Mononuclear cell (primary cell): Measurements from ENCODE around the gene ZFAND2B. TPM values are rescaled to one million over a fixed set of nuclear protein-coding genes. Genes with fewer than 3 reads are reported as not detected.

Source experiments
- H3K27me3 ChIP-seq: 2 replicates; pipeline ENCODE4 v1.6.0; 2011; ENCODE audit warnings: low read length, control low read depth; ENCODE audit not compliant: insufficient read depth
- H3K4me1 ChIP-seq: 2 replicates; pipeline ENCODE4 v1.5.1; 2011; ENCODE audit warnings: mild to moderate bottlenecking, low read length, control low read depth; ENCODE audit not compliant: insufficient read depth
- H3K4me3 ChIP-seq: 2 replicates; pipeline ENCODE4 v1.5.1; 2011; ENCODE audit warnings: mild to moderate bottlenecking, low read length, moderate library complexity
- H3K9me3 ChIP-seq: 2 replicates; pipeline ENCODE4 v1.5.1; 2011; ENCODE audit warnings: low read depth, mild to moderate bottlenecking, control low read depth, low read length
- total RNA-seq: library from RNA; depleted of rRNA; stranded (reverse); fragments of >200 nt; gene quantifications from one replicate; pipeline ENCODE4 v1.2.3, GENCODE V29; 2012

ZFAND2B gene
- total RNA-seq, 1 donor, result 41.6 TPM

DNA sequence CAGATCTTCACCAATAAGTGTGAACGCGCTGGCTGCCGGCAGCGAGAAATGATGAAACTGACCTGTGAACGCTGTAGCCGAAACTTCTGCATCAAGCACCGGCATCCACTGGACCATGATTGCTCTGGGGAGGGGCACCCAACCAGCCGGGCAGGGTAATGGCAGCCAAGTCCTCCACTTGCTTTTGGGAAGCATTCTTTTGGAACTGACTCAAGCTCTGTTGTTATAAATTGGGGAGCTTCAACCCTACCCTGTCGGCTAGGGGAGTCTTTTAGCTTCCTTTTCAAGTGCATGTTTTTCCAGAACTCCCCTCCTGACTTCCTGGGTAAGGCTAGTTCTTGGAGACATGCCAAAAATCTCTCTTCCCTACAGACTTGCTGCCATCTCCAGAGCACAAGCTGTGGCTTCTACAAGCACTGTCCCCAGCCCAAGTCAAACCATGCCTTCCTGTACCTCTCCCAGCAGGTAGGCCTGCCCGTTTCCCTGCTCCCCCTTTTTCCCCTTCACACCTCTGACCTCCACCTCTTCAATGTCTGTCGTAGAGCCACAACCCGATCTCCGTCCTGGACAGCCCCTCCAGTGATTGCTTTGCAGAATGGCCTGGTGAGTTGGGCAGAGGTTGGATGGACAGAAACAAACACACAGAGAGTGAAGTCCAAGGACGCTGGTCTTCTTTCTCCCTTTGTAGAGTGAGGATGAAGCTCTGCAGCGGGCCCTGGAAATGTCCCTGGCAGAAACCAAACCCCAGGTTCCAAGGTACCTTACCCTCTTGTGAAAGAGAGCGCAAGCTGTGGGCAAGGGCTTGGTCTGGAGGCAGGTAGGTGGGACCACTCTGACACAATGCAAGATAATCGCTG lies 1.5 kb downstream of the ZFAND2B start:
- Histone ChIP-seq H3K27me3 (no peaks in the 10 kb centered on the region), H3K4me1 (peaks cover 45% of the 10 kb centered on the region), H3K9me3 (no peaks in the 10 kb centered on the region), H3K4me3 (no peak overlapping the region)

- H3K27me3 ChIP-seq, result no peaks in the 10 kb centered on the region
- H3K9me3 ChIP-seq, result no peaks in the 10 kb centered on the region
- H3K4me1 ChIP-seq, result peaks cover 45% of the 10 kb centered on the region
- H3K4me3 ChIP-seq, result no peak overlapping the region
Measured at GRCh38 chr2:219209236-219210195, 2.9 kb downstream of the ZFAND2B start.

DNA sequence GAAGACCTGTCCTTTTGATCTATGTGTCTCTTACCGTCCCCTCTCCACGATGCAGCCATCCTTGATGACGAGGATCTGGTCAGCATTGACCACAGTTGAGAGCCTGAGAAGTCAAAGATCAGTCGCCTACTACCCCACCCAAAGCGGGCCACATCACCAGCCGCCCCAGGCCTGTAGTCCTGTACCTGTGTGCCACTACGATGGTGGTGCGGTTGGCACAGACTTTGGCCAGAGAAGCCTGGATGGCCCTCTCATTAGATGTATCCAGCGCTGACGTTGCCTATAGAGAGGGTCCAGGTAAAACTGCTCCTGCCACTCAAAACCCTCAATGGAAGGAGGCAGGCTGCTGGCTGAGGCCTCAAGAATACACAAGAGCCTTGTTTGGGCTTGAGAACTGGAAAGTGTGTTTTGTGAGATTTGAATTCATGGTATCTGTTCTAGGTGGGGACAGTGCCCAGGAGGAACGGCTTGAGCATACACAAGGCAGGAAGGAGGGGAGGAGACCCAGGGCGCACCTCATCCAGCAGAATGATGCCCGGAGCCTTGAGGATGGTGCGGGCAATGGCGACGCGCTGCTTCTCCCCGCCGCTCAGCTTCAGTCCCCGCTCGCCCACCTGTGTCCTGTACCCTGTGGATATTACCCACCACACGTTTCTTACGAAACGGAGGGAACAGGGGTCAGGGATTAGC lies 3.8 kb downstream of the ZFAND2B start:
- Histone ChIP-seq H3K27me3 (no peaks in the 10 kb centered on the region), H3K4me3 (no peak overlapping the region), H3K4me1 (peaks cover 45% of the 10 kb centered on the region), H3K9me3 (no peaks in the 10 kb centered on the region)

GRCh38 chr2:219210886-219211362 lies 4.3 kb downstream of the ZFAND2B start:
- peaks cover 42% of the 10 kb centered on the region for H3K4me1 ChIP-seq
- no peaks in the 10 kb centered on the region for H3K9me3 ChIP-seq
- no peak overlapping the region for H3K4me3 ChIP-seq
- no peaks in the 10 kb centered on the region for H3K27me3 ChIP-seq

- Histone ChIP-seq H3K27me3 (no peaks in the 10 kb centered on the region), H3K4me3 (no peak overlapping the region), H3K9me3 (no peaks in the 10 kb centered on the region), H3K4me1 (peaks cover 39% of the 10 kb centered on the region)
Measured at GRCh38 chr2:219213026-219213415, 6.4 kb downstream of the ZFAND2B start.

GRCh38 chr2:219213486-219214071 lies 7.0 kb downstream of the ZFAND2B start:
- no peak overlapping the region for H3K4me3 ChIP-seq
- no peaks in the 10 kb centered on the region for H3K9me3 ChIP-seq
- no peaks in the 10 kb centered on the region for H3K27me3 ChIP-seq
- peaks cover 42% of the 10 kb centered on the region for H3K4me1 ChIP-seq

GRCh38 chr2:219214141-219214540 lies 7.6 kb downstream of the ZFAND2B start:
- peaks cover 43% of the 10 kb centered on the region for H3K4me1 ChIP-seq
- H3K9me3 ChIP-seq, result no peaks in the 10 kb centered on the region
- no peak overlapping the region for H3K4me3 ChIP-seq
- no peaks in the 10 kb centered on the region for H3K27me3 ChIP-seq

GRCh38 chr2:219214786-219215185 lies 8.2 kb downstream of the ZFAND2B start:
- Histone ChIP-seq H3K4me3 (no peak overlapping the region), H3K27me3 (no peaks in the 10 kb centered on the region), H3K4me1 (peaks cover 43% of the 10 kb centered on the region), H3K9me3 (no peaks in the 10 kb centered on the region)

DNA sequence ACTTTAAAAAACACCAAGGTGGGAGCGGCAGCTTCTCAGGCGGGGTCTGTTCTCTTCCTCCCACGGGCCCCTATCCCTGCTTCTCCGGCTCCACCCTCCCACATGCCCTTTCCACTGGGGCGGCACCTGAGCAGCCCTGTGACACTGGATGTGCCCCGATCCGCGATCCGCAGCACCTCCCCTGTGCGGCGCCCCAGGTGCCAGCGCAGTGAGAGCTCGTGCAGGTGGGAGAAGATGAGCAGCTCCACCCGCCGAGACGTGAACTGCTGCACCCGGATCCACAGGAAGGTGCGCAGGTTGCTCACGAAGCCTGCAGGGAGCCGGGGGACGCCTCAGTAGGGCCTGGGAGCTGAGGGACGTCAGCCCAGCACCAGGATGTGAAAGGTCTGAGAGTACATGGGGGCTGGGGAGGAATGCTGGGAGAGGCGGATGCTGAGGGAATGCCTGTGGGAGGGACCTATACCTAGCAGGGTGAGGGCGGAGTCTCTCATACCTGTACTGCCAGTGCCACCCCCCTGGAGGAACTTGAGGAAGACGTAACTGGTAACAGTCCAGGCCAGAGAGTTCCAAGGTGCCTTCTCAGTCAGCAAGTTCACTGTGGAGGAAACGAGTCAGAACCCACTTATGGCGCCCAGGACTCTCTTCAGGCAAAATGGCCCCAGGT lies 9.4 kb downstream of the ZFAND2B start:
- H3K9me3 ChIP-seq, result no peaks in the 10 kb centered on the region

DNA sequence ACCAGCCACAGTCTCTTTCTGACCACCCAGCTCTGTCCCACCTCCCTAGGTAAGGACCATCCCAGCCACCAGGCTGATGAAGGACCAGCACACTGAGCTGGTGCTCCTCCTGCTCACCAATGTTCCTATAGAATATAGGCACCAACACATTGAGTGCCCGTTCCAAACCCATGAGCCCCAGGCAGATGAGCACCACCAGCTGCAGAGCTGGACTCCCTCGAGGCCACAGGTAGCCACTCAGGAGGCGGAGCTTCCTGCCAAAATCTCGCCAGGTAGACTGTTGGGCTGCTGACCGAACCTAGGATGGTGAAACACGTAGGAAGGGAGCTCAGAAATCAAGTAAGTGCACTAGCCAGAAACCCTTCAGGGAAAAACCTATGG lies 9.9 kb downstream of the ZFAND2B start:
- H3K9me3 ChIP-seq, result no peaks in the 10 kb centered on the region
- peaks cover 33% of the 10 kb centered on the region for H3K4me1 ChIP-seq
- no peak overlapping the region for H3K4me3 ChIP-seq
- no peaks in the 10 kb centered on the region for H3K27me3 ChIP-seq

More for the DNA sequence above, 9.4 kb downstream of the ZFAND2B start:
- Histone ChIP-seq H3K27me3 (no peaks in the 10 kb centered on the region), H3K4me3 (no peak overlapping the region), H3K4me1 (peaks cover 38% of the 10 kb centered on the region)

DNA sequence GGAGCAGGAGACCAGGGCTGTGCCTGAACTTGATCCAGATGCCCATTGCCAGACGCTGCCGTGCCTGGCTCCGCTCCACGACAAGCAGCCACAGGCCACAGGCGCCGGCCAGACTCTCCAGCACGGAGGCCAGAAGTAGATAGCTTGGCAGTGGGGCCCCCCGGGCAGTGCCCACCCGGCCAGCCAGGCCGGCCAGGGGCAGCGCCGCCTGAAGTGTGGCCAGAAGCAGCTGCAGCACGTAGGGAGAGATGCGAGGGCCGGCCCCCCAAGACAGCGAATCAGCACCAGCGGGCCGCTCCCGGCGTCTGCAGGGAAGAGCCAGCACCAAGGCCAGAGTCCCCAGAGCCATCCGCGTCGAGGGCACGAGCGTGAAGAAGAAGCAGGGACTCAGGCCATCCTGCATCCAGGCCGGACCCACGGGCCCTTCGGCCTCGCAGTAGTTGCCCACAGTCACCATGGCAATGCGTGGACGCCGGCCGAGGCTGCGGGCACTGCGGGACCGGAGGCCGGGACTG lies 11.7 kb downstream of the ZFAND2B start:
- Histone ChIP-seq H3K9me3 (no peaks in the 10 kb centered on the region), H3K4me1 (peaks cover 33% of the 10 kb centered on the region), H3K27me3 (no peaks in the 10 kb centered on the region), H3K4me3 (peak overlapping the region; percentile 44)

DNA sequence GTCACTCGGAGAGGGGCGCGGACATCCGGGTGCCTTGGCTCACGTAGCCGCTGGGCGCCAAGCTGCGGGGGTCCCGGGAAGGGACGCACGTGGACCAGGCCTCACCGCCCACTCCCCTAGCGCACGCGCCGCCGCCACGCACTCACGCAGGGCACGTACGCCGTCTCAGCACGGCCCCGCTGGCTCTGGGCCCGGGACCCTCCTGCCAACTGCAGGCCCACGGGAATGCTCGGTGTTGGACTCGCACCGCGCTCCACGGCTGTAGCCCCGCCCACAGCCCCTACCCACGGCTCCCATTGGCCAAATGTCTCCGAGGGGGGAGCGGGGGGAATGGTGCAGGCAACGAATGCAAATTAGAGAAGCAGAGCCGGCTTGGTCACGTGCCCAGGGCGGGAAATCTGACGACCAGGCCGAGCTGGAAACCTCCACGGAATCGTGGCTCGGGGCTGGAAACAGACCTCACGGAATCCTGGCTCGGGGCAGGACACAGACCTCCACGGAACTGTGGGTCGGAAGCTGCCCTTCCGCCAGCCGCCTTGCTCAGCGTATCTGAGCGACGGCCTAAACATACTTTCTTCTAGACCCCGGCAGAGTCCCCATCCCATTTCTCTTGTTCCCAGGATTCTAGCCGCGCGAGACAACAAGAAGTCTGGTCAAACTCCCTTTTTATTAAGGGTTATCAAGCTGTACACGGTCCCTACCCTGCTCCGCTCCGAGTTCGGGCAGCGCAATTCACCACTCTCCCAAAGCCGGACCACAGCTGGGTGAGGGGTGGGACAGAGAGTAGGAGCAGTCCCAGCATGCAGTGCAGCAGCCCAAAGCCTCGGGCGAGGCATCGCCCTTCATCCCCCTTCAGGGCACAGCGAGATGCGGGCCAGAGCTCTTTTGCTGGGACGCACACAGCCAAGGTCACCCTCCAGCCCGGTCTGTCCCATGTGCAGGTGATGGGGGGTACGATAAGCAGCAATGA lies 12.4 kb downstream of the ZFAND2B start, which contains the start of gene ABCB6:
Gene ABCB6 (minus strand): TSS at position 227 of the 970 bp plus-strand sequence. CDS start 285 bp downstream, outside the sequence.
- Histone ChIP-seq H3K4me3 (peak within 1 kb of the TSS; percentile 44), H3K9me3 (no peaks in the 10 kb centered on the region), H3K4me1 (peaks cover 33% of the 10 kb centered on the region), H3K27me3 (no peaks in the 10 kb centered on the region)
